Measurements from ENCODE around the gene GTF2A1.

GRCh38 chr14:81219210-81219758 lies 1.5 kb downstream of the GTF2A1 start:
- TF ChIP-seq CTCF (IDR thresholded peaks at IDR 0.05; ENCODE audit: insufficient read depth, low read depth, low read length) (no peak), EZH2 (IDR thresholded peaks at IDR 0.05; ENCODE audit: insufficient read depth, low read length) (no peak)

Data from astrocyte (in vitro differentiated cells and primary cell).